HG02678 (cell line): ENCODE measurements around the gene OR2G6.
"Not testable (repeated sequence)": the region's sequence is repeated elsewhere in the genome, so short reads cannot be mapped to it uniquely, and the experiment has no call there.

Source experiments
- ATAC-seq: cut with Tn5 transposase; IDR thresholded peaks from one replicate; pipeline ENCODE4 v1.9.1; 2021; ENCODE audit warnings: mild to moderate bottlenecking, moderate library complexity; ENCODE audit not compliant: unreplicated experiment

The OR2G6 gene

GRCh38 chr1:248573856-248574255 lies 66.0 kb downstream of the OR2G6 start:
- not testable (repeated sequence) for ATAC-seq

GRCh38 chr1:248574657-248575056 lies 66.8 kb downstream of the OR2G6 start, which contains the start of gene OR2T34:
Gene OR2T34 (minus strand): TSS chr1:248574757. CDS start chr1:248574757, 0 bp downstream.
- not testable (repeated sequence) for ATAC-seq

GRCh38 chr1:248576260-248576980 lies 68.5 kb downstream of the OR2G6 start:
- no peak for ATAC-seq
